Umbilical cord (tissue), 2 donors: ENCODE results near the gene TRIM54. TPM values are rescaled to one million over a fixed set of nuclear protein-coding genes. Genes with fewer than 3 reads are reported as not detected.
A peak's percentile ranks its signal among the peaks of the same experiment; 100 is the strongest.

ENCODE experiments used
- DNase-seq: peaks from one replicate; pipeline ENCODE4 v3.0.0-alpha.2; 2015; ENCODE audit warnings: low spot score
- total RNA-seq: library from RNA; depleted of rRNA; stranded (reverse); fragments of >200 nt; gene quantifications from one replicate; pipeline ENCODE4 v1.2.3, GENCODE V29; 2014; ENCODE audit warnings: low replicate concordance; ENCODE audit not compliant: insufficient read depth

Gene TRIM54, protein sequence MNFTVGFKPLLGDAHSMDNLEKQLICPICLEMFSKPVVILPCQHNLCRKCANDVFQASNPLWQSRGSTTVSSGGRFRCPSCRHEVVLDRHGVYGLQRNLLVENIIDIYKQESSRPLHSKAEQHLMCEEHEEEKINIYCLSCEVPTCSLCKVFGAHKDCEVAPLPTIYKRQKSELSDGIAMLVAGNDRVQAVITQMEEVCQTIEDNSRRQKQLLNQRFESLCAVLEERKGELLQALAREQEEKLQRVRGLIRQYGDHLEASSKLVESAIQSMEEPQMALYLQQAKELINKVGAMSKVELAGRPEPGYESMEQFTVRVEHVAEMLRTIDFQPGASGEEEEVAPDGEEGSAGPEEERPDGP
- 5.1 TPM for total RNA-seq

DNA sequence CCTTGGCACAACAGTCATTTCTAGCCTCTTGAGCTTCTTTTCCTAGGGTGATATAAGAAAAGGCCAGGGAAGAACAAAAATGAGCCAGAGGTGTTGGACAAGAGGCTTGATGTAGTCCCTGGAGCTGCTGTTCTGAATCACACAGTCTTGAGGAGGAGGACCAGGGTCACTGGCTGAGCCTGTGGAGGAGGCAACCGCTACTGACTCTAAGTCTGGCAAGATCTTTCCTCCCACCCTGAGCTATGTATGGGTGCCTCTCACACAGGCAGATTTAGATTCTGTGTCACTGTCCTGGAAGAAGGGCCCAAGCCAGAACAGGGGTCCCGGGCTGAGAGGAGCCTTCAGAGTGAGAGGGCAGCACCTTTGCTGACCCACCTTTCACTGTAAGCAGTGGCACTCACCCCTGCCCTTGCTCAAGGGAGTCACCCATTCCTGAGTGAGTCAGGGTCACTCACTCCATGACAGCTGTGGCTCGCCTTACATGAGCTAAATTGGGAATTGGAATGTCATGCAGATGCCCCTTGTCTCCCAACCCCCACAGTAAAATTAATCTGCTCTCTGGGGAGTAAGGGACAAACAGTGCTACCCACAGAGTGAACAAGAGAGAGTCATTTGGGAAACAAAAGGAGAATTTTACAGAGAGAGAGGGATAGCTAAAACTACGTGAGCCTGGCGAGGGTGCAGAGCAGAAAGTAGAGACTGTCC is at the start of gene TRIM54:
Gene TRIM54 (plus strand): TSS at position 575 of the 705 bp plus-strand sequence. CDS start 303 bp downstream, outside the sequence.
- no peak for DNase-seq

DNA sequence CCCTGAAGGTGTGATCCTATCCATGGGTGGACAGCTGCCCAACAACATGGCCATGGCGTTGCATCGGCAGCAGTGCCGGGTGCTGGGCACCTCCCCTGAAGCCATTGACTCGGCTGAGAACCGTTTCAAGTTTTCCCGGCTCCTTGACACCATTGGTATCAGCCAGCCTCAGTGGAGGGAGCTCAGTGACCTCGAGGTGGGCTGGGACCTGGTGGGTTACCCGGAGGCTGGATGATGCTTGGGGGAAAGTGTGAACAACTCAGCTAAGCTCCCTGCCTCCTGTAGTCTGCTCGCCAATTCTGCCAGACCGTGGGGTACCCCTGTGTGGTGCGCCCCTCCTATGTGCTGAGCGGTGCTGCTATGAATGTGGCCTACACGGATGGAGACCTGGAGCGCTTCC is 48.9 kb upstream of the TRIM54 start:
- no peak for DNase-seq

DNA sequence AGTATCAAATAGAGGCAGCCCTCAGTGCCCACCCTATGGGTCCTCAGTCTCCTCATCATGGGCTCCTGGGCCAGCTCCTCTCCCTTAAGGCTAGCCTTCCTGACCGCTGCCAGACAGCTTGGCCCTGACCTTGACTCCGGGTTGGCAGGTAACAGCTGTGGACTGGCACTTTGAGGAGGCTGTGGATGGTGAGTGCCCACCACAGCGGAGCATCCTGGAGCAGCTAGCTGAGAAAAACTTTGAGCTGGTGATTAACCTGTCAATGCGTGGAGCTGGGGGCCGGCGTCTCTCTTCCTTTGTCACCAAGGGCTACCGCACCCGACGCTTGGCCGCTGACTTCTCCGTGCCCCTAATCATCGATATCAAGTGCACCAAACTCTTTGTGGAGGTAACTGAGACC is 46.1 kb upstream of the TRIM54 start:
- DNase-seq = no peak

DNA sequence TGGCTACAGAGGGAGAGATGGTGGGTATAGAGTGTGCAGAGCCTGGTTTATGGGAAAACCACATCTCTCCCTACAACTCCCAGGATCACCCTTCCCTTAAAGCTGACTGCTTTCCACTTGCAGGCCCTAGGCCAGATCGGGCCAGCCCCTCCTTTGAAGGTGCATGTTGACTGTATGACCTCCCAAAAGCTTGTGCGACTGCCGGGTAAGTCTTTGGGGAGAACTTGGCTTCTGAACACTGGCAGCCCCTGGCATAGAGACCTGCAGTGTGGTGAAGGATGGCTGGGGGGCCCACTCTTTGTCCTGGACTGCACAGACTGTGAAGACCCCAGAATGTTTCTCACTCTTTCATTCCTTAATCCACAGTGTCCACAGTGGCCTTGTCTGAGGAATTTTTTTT is 45.6 kb upstream of the TRIM54 start:
- no peak for DNase-seq

DNA sequence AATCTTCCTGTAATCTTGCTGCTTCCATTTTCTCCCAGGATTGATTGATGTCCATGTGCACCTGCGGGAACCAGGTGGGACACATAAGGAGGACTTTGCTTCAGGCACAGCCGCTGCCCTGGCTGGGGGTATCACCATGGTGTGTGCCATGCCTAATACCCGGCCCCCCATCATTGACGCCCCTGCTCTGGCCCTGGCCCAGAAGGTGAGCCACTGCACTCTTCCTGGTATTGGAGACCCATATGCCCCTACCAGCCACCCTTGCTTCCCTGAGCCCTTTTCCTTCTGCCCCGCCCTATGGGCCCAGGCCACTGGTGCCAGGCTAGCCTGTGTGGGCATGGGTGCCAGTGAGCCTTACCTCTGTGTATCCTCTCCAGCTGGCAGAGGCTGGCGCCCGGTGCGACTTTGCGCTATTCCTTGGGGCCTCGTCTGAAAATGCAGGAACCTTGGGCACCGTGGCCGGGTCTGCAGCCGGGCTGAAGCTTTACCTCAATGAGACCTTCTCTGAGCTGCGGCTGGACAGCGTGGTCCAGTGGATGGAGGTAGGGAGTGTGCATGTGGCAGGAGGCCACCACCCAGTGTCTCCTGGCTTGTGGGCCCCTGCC is 44.8 kb upstream of the TRIM54 start:
- no peak for DNase-seq

DNA sequence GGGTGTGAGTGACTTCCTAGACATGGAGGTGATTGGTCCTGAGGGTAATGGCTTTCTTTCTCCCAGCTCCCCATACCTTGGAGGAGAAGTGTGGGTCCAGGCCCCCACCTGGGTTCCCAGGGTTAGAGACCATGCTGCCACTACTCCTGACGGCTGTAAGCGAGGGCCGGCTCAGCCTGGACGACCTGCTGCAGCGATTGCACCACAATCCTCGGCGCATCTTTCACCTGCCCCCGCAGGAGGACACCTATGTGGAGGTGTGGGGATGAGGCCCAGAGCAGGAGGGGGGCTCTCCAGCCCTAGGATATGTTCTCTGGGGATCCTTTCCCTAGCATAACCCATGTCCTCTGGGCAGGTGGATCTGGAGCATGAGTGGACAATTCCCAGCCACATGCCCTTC is 43.3 kb upstream of the TRIM54 start:
- no peak for DNase-seq

DNA sequence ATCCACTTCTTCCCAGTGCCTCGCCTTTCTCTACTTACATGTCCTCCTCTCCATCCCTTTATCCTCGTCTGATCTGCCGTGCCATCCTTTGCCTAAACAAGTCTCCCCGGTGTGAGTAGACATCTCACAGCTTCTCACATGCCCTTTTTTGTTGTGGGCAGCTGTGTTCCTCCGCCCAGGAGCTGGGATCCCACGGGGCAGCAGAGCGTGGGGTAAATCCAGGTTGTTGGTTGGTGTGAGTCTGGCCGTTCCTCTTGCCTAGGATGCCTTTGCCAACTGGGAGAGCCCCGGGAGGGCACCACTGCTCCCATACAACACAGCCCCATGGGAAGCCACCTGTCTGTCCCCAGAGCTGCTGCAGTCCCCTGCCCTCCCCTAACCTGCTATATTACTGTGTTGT is 41.8 kb upstream of the TRIM54 start:
- no peak for DNase-seq

DNA sequence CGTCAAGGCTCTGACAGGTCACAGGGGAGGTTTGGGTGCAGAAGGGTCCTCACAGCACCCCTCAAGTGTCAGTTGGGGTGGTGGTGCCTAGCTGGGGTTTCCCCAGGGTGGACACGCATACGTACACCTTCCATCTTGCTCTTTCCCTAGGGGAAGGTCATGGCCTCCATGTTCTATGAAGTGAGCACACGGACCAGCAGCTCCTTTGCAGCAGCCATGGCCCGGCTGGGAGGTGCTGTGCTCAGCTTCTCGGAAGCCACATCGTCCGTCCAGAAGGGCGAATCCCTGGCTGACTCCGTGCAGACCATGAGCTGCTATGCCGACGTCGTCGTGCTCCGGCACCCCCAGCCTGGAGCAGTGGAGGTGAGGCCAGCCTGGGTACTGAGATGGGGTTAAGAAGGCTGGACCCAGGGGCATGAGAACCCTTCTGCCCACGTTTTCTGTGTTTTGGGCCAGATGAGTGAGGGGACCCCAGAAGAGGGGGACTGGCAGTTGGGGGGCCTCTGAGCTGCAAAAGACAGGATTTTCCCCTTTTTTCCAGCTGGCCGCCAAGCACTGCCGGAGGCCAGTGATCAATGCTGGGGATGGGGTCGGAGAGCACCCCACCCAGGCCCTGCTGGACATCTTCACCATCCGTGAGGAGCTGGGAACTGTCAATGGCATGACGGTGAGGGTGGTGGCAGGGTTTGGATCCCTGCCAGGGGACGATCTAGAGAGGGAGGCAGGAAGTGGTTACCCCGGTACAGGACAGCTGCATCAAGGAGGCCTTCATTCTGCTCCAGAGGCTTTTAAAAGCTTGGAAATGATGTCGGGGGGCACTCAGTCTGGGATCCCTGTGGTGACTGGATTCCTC is 40.2 kb upstream of the TRIM54 start:
- no peak for DNase-seq

DNA sequence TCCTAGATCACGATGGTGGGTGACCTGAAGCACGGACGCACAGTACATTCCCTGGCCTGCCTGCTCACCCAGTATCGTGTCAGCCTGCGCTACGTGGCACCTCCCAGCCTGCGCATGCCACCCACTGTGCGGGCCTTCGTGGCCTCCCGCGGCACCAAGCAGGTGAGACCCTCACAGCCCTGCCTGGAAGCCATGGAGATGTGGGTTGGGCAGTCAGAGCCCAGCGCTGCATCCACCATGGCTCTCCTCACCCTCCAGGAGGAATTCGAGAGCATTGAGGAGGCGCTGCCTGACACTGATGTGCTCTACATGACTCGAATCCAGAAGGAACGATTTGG is 39.6 kb upstream of the TRIM54 start:
- DNase-seq = no peak

DNA sequence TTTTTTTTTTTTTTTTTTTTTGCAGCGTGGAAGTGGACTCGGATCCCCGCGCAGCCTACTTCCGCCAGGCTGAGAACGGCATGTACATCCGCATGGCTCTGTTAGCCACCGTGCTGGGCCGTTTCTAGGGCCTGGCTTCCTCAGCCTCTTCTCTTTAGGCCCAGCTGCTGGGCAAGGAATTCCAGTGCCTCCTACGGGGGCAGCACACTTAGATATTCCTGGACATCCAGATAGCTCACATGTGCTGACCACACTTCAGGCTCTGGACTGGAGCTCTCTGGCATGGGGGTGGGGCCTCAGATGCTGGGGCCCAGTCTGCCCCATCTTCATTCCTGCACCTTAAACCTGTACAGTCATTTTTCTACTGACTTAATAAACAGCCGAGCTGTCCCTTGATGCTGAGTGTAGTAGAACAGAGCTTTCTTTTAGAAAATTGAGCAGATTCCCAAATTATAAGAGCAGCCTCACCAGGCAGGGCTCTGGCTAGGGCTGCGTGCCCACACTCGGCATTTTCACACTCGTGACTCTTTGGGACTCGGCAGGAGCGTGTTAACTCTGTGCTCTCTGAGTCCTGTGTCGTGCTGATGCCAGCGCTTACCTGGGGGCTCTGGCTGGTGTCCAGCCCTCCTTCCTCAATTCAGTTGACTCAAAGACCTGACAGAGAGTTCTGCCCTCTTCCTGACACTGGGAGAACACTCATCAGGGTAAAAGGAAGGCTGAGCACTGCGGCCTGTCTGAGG is 38.7 kb upstream of the TRIM54 start:
- no peak for DNase-seq

DNA sequence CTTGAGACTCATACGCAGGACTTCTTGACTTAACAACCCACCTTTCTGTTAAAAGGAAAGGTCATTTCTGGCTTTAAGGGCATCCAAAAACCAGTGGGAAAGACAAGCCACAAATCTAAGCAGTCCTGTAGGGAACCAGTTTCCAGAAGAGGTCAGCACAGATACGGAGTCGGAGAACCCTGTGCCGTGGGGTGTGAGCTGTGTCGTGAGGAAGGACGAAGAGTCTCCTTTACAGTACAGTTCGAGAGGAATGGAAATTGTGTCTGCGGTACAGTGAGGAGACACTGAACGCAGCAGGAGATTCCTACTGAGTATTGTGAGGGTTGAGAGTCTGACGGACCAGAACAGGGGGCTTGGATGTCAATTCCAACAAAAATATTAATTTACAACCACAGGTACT is 37.1 kb upstream of the TRIM54 start:
- no peak for DNase-seq

DNA sequence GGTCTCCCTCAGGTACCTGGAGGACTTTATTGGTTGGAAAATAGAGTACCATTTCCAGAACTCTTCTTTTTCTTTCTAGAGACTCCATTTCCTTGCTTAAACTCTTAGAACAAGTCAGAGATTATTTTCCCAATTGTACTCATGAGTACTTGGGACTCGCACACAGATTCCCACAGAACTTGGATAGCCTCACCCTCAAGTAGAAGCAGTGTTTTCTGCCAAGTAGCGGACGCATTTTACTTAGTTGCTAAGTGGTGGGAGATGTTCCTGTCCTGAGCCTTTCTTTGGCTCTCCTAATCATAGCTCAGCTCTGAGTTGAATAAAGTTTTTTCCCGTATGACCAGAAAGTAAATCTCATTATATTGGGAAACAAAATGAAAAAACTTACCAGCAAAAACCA is 36.6 kb upstream of the TRIM54 start:
- DNase-seq = no peak

DNA sequence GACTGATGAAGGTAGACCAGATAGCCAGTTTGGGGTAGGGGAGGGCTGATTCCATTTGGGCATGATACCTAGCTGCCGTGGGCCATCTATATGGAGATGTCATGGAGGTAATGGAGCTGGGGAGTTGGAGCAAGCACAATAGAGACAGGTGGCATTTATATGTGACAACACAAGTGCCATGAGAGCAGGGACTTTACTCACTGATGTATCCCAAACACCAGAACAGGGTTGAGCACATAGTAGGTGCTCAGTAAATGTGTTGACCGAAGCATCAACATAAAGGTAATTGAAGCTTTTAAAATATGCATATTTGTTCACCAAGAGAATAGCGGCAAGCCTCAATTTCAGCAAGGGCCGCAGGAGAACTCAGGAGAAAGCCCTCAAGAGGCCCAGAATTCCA is 34.3 kb upstream of the TRIM54 start:
- DNase-seq = no peak

DNA sequence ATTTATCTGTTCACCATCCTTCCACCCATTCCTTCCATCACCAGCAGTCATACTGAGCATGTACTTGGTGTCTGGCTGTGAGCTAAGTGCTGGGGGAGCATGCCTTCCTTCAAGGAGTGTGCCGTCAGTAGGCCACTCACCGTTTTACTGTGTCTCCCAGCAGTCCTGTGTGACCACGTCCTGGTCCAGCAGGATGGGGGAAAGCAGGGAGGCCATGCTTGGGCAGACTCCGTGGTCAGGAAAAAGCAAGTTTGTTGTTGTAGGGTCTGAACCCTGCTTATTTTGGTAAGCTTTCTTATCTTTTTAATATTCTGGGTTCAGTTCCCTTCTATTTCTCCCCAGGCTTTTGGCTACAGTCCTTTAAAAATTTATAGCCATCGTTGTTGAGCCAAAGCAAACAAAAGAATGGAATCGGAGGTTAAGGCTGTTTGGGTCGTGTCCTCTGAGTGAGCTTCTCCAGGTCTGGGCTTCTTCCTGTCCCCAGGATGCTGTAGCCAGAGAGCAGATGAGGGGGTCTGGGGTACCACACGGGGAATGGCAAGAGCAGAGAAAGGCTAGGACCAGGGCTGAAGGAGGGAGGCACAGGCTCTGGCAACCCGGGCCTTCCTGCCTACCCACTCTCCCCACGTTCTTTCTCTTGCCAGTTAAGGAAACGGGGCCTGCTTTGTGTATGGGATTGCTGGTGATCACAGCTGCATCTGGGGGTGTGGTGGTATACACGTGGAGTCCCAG is 32.9 kb upstream of the TRIM54 start:
- DNase-seq = no peak

DNA sequence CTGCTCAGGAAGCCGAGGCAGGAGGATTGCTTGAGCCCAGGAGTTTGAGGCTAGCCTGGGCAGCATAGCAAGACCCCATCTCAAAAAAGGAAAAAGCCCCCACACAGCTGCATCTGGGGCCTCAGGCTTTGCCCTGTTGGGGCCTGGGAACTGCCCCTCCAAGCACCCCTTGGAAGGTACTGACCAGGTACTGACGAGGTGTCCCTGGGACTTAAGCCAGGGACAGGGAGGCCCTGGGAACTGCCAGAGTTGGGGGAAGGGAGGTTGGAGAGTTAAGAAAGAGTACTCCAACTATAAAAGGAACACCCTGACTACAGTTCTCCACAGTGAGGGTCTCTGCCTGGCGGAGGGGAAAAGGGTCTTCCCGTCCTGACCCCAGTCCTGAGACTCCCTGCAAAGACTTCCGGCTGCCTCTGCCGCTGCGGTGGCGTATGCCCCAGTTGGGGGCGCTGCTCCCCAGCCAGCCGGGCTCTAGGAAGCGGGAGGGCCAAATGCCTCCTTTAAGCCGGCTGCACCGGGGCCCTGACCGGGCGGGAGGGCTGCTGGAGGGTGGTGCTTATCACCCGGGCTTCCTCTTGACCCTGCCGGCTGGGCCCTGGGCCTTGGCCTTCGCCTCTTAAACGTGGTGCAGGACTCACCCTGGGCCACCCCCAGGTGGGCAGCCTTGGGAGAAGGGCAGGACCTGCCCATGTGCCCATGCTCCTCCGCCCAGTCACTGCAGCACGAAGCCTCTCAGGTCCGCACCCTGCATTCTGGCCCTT is 32.2 kb upstream of the TRIM54 start:
- peak; percentile 31 for DNase-seq

DNA sequence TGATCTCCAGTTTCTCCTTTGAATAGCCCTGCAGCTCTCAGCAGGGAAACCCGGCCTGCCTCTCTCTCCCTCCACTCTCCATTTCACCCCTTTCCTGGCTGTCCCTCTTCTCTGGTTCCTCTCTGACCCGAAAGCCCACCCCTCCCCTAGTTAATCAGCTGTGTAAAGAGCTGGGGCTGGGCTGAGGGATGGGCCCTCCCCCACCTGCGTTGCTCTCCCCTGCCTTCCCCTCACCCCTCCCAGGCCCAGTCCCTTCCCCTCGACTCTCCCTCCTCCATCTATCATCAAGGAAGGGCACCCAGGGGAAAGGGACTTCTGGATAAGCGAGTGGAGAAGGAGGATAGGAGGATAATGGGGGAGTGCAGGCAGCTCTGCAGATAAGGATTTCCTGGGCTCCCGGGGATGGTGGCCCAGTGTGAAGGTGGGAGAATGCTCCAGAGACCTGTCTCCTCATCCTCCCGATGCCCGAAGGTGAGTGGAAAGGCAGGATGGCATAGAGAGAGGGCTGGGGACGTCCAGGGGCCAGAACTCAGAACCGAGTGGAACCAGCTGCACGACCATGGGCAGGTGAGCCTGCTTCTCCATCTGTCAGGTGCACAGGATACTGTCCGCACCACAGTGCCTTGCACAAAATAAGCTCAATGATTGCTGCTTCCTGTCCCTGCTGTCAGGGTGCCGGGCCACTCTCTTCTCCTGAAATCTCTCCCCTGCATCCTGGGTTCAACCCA is 31.4 kb upstream of the TRIM54 start:
- DNase-seq = no peak

DNA sequence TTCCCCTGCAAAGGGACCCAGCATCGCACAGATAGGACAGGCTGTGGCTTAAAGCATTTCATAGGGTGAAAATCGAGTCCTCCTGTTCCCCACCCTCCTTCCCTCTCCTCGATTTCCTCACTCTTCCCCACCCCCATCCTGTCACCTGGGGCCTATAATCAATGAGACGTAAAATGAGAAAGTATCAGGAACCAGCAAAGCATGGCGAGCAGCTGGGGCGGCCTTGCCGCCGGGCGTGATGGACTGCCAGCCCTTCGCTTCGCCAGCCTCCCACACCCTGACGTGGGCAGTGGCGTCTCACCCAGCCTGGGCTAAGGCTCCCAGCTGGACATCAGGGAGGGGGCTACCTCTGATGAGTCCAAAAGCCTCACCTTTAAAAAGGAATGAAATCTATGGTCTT is 30.5 kb upstream of the TRIM54 start:
- no peak for DNase-seq

DNA sequence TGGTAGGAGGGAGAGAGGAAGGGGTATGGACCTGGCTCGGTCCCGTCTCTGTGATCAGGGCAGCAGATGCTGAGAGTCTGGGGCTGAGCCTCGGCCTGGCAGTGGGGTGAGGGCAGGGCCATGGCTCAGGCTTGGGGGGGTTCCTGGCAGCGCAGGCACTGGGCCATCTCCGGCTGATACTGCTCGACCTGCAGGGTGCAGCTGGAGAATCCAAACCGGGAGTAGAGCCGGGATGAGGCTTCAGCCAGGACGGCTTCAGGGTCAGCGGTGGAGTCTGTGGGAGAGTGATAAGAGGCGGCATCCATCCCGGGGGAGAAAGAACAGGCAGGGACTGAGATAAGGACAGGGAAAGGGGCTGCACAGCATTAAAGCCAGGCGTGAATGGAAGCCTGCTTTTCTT is 27.0 kb upstream of the TRIM54 start:
- peak; percentile 26 for DNase-seq

DNA sequence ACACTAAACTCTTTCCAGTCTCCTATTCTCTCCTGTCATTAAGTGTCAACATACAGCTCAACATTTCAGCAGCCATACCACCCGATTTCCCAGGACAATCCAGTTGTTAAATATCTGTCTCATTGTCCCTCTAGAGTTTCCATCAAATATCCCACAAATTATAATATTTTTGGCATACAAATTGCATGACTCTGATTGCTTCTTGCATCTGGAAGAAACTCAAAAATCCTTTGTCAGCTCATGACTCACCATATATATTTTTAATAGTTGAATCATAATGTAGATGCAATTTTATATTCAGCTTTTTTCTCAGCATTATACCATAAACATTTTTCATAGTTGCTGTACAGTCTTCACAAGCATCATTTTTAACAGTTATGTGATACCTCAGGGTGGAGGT is 26.6 kb upstream of the TRIM54 start:
- peak; percentile 25 for DNase-seq
